HG03103 (cell line): ENCODE results near the gene YAP1.
"Not testable (repeated sequence)": the region's sequence is repeated elsewhere in the genome, so short reads cannot be mapped to it uniquely, and the experiment has no call there.

Experiments used
- ATAC-seq: cut with Tn5 transposase; IDR thresholded peaks from one replicate; pipeline ENCODE4 v1.9.1; 2021; ENCODE audit warnings: low read depth; ENCODE audit not compliant: unreplicated experiment

YAP1 gene

DNA sequence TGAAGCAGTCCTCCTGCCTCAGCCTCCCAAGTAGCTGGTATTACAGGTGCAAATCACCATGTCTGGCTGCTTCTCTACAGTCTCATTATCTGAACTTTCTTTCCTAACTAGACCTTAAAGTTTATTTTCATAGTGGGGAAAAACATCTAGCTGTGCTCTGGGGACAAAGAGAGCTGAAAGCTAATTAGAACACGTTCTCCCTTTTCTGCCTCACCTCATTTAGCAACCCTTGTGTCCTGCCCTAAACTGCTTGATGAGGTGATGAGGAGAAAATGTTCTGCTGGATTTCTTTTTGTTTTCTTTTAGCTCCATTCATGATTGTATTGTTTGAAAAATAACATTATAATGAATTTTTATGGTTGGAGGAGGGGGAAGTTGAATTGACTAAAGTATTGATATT, 84.7 kb downstream of the YAP1 start:
- no peak for ATAC-seq

DNA sequence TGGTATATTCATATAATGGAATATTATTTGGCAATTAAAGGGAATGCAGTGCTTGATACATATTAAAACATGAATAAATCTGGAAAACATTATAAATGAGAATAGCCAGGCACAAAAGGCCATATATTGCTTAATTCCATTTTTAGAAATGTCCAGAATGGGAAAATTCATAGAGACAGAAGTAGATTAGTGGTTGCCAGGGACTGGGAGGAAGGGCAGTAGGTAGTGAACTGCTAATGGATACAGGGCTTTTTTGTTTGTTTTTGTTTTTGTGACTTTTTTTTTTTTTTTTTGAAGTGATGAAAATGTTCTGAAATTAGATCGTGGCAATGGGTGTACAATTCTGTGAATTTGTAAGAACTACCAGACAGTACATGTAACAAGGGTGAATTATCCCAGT, 86.1 kb downstream of the YAP1 start:
- no peak for ATAC-seq

GRCh38 chr11:102196816-102197215, 86.6 kb downstream of the YAP1 start:
- no peak for ATAC-seq

DNA sequence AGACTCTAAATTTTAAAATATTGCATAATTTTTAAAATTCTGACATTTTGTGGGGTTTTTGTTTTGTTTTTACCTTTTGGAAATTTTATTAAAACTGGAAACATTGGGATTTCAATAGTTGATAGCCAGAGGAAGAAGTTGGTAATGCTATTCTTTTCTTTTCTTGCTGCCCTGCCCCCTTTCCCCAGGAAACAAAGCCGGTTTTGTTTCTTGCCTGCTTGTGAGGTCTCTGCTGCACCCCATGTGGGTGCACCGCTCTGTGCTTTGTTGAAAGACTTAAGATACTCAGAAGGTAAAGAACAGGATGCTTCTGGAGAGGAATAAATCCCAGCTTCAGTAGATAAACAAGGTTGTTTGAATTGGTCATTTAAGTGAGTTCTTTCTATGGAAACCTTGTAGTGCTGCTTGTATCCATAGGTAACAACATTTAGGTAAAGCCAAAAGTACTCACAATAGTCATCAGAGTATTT, 87.5 kb downstream of the YAP1 start:
- ATAC-seq, result no peak

DNA sequence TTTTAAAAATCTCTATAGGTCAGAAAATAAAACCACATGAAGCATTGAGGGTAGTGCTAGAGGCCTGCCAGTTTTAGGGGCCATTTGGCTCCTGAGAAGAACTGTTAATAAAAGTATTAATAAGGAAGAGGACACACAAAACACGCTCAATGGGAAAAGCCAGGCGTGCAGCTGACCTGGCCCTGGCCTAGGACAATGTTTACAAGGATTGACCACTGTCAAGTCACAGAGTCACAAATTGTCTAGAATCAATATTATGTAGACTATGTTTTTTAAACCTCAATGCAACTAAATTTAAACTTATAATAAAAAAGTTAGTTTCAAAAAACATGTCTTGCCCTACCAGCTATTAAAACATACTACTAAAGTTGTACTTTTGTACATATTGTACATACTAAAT, 89.4 kb downstream of the YAP1 start:
- ATAC-seq, result no peak

DNA sequence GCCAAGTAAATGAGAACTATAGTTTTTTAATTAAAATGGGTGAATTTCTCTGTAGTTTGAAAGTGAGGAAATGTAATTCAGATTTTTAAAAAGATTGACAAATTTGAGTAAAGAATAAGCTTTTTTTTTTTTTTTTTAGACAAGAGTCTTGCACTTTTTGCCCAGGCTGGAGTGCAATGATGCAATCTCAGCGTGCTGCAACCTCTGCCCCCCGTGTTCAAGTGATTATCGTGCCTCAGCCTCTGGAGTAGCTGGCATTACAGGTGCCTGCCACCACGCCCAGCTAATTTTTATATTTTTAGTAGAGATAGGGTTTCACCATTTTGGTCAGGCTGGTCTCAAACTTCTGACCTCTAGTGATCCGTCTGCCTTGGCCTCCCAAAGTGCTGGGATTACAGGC, 90.1 kb downstream of the YAP1 start:
- not testable (repeated sequence) for ATAC-seq

GRCh38 chr11:102201776-102202175, 91.5 kb downstream of the YAP1 start:
- no peak for ATAC-seq

GRCh38 chr11:102202972-102203371, 92.7 kb downstream of the YAP1 start:
- no peak for ATAC-seq

DNA sequence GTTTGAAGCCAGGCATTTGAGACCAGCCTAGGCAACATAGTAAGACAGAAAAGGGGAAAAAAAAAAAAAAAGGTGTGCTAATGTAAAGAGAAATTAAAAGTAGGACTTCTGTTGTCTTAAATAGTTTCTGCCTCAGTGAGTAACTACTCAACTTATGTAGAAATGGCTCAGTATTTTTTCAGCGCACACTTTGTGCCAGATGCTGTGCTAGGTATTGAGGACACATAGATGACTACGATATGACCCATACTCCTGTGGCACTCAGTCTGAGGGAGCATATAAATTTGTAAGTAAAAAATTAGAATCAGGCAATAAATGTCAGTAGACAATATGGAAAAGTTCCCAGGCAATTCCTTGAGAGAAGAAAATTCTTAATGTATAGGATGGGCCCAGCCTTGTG, 93.9 kb downstream of the YAP1 start:
- no peak for ATAC-seq

DNA sequence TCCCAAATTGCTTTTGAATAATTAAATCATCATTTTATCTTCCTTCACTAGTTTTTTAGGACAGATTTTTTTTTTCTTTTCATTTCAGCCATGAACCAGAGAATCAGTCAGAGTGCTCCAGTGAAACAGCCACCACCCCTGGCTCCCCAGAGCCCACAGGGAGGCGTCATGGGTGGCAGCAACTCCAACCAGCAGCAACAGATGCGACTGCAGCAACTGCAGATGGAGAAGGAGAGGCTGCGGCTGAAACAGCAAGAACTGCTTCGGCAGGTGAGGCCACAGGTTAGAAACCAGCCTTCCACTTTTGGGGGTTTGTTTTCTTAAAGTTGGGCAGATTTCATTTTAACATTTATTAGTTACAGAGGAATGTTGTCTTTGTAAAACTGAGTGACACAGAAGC, 95.6 kb downstream of the YAP1 start:
- ATAC-seq, result no peak

GRCh38 chr11:102208835-102209234, 98.6 kb downstream of the YAP1 start:
- ATAC-seq, result no peak

DNA sequence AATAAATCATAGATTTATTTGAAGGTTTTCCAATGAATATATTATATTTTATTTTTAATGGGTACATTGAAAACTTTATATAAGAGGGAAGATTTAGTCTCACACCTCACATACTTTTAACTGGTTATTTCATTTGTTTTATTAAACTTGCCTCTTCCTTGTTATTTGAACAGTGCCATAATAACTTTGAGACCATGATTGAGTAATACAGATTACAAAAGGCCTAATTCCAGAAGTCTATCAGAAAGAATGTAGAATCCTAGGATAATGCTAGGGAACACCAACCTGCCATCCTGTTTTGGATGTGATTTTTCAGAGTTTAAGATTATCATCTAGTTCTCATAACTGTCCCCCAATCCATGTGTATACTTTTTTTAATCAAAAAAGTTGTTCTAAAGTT, 104.4 kb downstream of the YAP1 start:
- ATAC-seq, result no peak

GRCh38 chr11:102216433-102217075, 106.3 kb downstream of the YAP1 start:
- no peak for ATAC-seq

DNA sequence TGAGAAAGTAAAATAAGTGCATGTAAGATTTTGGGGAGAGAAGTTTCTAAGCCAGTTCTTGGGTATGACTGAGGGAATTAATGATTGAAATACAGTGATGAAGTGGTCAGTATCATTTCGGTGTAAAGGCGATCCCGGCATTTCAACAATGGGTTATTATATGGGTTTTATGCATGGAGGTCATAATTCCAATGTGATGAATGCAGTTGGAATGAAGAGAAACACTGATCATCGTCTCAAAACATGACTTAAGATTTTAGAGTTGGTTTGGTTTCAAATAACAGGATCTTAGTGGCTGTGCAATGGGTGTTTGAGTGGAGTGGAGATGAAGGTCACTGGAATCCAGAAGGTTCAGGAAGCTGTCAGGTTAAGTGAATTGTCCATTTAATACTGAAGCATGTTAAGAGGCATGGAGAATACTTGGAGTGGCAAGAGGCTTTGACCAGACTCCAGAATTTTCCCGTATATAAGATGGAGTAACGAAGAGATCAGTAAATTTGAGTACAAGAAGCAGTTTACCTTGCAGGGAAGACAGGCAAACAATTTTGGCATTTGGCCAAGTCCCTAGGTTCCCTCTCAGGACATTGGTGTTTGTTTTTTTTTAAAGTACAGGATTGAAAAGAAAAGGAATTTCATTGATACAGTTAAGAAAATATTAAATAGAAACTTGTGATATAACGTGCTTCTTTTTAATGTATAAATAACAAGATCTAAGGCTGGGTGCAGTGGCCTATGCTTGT, 110.7 kb downstream of the YAP1 start:
- no peak for ATAC-seq

GRCh38 chr11:102223859-102224258, 113.6 kb downstream of the YAP1 start:
- no peak for ATAC-seq

GRCh38 chr11:102225689-102226568, 115.7 kb downstream of the YAP1 start:
- ATAC-seq, result no peak

- no peak for ATAC-seq
Measured at GRCh38 chr11:102226702-102227490, 116.6 kb downstream of the YAP1 start.

GRCh38 chr11:102229510-102230123, 119.4 kb downstream of the YAP1 start:
- ATAC-seq, result no peak

DNA sequence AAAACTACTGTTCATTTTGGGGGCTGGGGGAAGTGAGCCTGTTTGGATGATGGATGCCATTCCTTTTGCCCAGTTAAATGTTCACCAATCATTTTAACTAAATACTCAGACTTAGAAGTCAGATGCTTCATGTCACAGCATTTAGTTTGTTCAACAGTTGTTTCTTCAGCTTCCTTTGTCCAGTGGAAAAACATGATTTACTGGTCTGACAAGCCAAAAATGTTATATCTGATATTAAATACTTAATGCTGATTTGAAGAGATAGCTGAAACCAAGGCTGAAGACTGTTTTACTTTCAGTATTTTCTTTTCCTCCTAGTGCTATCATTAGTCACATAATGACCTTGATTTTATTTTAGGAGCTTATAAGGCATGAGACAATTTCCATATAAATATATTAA, 119.9 kb downstream of the YAP1 start:
- ATAC-seq, result no peak

- ATAC-seq, result no peak
Measured at GRCh38 chr11:102230911-102231310, 120.7 kb downstream of the YAP1 start.
